OCI-LY7 (cell line): ENCODE data around the gene PPP2R3C.

ENCODE experiments used
- EZH2phosphoT487 ChIP-seq: fragments of 200-600 bp; sonication (generic); IDR thresholded peaks from 2 replicates; pipeline ENCODE4 v1.6.1; 2018; ENCODE audit warnings: low read depth, borderline replicate concordance, mild to moderate bottlenecking, mixed run types, antibody characterized with exemption, low read length, moderate library complexity, mixed read lengths
- TF ChIP-seq, protein P1 (sequence below): fragments of 200-600 bp; sonication (generic); conservative IDR thresholded peaks from 2 replicates; pipeline ENCODE4 v1.5.1; 2014; ENCODE audit warnings: mild to moderate bottlenecking, antibody characterized with exemption, low read length, moderate library complexity, mixed read lengths

DNA sequence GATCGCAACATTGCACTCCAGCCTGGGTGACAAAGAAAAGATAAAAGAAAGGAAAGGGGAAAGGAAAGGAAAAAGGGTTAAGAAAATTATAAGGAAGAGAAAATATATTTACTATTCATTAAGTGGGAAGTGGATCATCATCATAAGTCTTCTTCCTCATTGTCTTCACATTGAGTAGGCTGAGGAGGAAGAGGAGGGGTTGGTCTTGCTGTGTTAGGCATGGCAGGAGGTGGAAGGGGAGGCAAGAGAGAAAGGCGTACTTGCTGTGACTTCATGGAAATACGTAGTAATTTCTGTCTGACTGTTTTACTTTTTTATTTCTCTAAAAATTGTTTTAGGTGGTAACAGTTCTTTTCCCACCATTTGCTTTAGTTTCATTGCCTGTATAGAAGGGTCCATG is 49.6 kb downstream of the PPP2R3C start:
- TF ChIP-seq, protein P1, sequence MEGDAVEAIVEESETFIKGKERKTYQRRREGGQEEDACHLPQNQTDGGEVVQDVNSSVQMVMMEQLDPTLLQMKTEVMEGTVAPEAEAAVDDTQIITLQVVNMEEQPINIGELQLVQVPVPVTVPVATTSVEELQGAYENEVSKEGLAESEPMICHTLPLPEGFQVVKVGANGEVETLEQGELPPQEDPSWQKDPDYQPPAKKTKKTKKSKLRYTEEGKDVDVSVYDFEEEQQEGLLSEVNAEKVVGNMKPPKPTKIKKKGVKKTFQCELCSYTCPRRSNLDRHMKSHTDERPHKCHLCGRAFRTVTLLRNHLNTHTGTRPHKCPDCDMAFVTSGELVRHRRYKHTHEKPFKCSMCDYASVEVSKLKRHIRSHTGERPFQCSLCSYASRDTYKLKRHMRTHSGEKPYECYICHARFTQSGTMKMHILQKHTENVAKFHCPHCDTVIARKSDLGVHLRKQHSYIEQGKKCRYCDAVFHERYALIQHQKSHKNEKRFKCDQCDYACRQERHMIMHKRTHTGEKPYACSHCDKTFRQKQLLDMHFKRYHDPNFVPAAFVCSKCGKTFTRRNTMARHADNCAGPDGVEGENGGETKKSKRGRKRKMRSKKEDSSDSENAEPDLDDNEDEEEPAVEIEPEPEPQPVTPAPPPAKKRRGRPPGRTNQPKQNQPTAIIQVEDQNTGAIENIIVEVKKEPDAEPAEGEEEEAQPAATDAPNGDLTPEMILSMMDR = no peak
- TF ChIP-seq EZH2phosphoT487 = no peak
